Lower leg skin (tissue), 4 donors: ENCODE data around the gene NTN4. TPM values are rescaled to one million over a fixed set of nuclear protein-coding genes. Genes with fewer than 3 reads are reported as not detected.

Experiments used
- DNase-seq, 2 donors: peaks; one replicate each; pipeline ENCODE4 v3.0.0-alpha.2; 2019; ENCODE audit warnings: low spot score in 2 of 2
- H3K4me3 ChIP-seq: fragments of 200-600 bp; sonication (generic); 2 replicates; pipeline ENCODE4 v1.5.1; 2017; ENCODE audit warnings: mild to moderate bottlenecking, low read depth; ENCODE audit not compliant: poor library complexity, severe bottlenecking
- CTCF ChIP-seq, 3 donors: fragments of 450-650 bp; IDR thresholded peaks; one replicate each; pipeline ENCODE4 v1.5.1; 2016; ENCODE audit warnings: antibody characterized with exemption in 3 of 3, mild to moderate bottlenecking in 3 of 3, moderate library complexity in 2 of 3
- POLR2A ChIP-seq, 2 donors: fragments of 450-650 bp; IDR thresholded peaks; one replicate each; pipeline ENCODE4 v1.6.1; 2016 to 2017; ENCODE audit warnings: antibody characterized with exemption in 2 of 2, mild to moderate bottlenecking in 1 of 2, moderate library complexity in 1 of 2
- WGBS, 2 donors: methylation state at CpG; one replicate each; pipeline ENCODE4 v1.1.5; 2018; 5-methylcytosine and 5-hydroxymethylcytosine counted together
- intact Hi-C: fragments of 100-400 bp; cut with DNase I; formaldehyde crosslinking; loops from one replicate; pipeline ENCODE4 v1.15.0; 2023; ENCODE audit warnings: low total_unique reads
- total RNA-seq, 4 donors: library from RNA; depleted of rRNA; stranded (reverse); fragments of >200 nt; gene quantifications; one replicate each; pipeline ENCODE4 v1.1.0, GENCODE V29; 2016

The NTN4 gene
- total RNA-seq, 4 donors from 2014 or later, result 11.0 to 30.6 (median 16.8) TPM

- WGBS, 2 donors, result 46 to 68% methylated on average over 2 of the region's 2 CpGs
- no peak for DNase-seq
- intact Hi-C loops, result loop anchor here (10.0 kb wide), 1 partner anchor 186 kb away; no protein-coding TSS in a partner anchor
- TF ChIP-seq POLR2A (IDR thresholded peaks at IDR 0.05) (no peak), CTCF (IDR thresholded peaks at IDR 0.05) (no peak)
- H3K4me3 ChIP-seq, result no peak overlapping the region
These were observed 19.8 kb upstream of the NTN4 start for GRCh38 chr12:95810411-95810810.

GRCh38 chr12:95809000-95809680, 18.6 kb upstream of the NTN4 start:
- WGBS, 2 donors, result 89 to 91% methylated on average over 7 of the region's 7 CpGs
- no peak overlapping the region for H3K4me3 ChIP-seq

GRCh38 chr12:95808146-95808545, 17.6 kb upstream of the NTN4 start:
- H3K4me3 ChIP-seq, result no peak overlapping the region
- intact Hi-C loops, result no loop called here
- no peak for TF ChIP-seq POLR2A (IDR thresholded peaks at IDR 0.05)
- TF ChIP-seq CTCF (IDR thresholded peaks at IDR 0.05), result no peak
- no peak for DNase-seq
- 78 to 79% methylated on average over 7 of the region's 7 CpGs for WGBS, 2 donors

More at GRCh38 chr12:95809000-95809680, 18.6 kb upstream of the NTN4 start:
- no peak for DNase-seq
- TF ChIP-seq POLR2A (IDR thresholded peaks at IDR 0.05), result no peak
- TF ChIP-seq CTCF (IDR thresholded peaks at IDR 0.05), result no peak
- intact Hi-C loops, result no loop called here

GRCh38 chr12:95805864-95806671, 15.5 kb upstream of the NTN4 start:
- no peak for TF ChIP-seq CTCF (IDR thresholded peaks at IDR 0.05)
- no peak for TF ChIP-seq POLR2A (IDR thresholded peaks at IDR 0.05)
- peak in 1 of 2 donors; percentile 80 for DNase-seq
- WGBS, 2 donors, result 33 to 37% methylated on average over 5 of the region's 5 CpGs
- H3K4me3 ChIP-seq, result no peak overlapping the region
- intact Hi-C loops, result no loop called here

GRCh38 chr12:95804291-95804690, 13.7 kb upstream of the NTN4 start:
- intact Hi-C loops, result no loop called here
- no peak overlapping the region for H3K4me3 ChIP-seq
- no peak for TF ChIP-seq CTCF (IDR thresholded peaks at IDR 0.05)
- TF ChIP-seq POLR2A (IDR thresholded peaks at IDR 0.05), result no peak
- WGBS, 2 donors, result 64 to 77% methylated on average over 3 of the region's 3 CpGs
- no peak for DNase-seq
